Measurements from ENCODE around the gene PHIP.

GRCh38 chr6:79030023-79030422, 48.0 kb downstream of the PHIP start:
- TF ChIP-seq CTCF (IDR thresholded peaks at IDR 0.05) = no peak
- TF ChIP-seq EP300 (IDR thresholded peaks at IDR 0.05) = no peak
